A549 (cell line): ENCODE results near the gene UBB.

Experiments used
- ATOH8 ChIP-seq: fragments of 250-450 bp; sonication (Bioruptor Pico); IDR thresholded peaks from 2 replicates; pipeline ENCODE4 v1.5.0; 2020; ENCODE audit warnings: low read depth, mild to moderate bottlenecking, moderate library complexity
- CTCF ChIP-seq: fragments of >200 bp; sonication (Bioruptor Twin); formaldehyde crosslinking; IDR thresholded peaks from 3 replicates; pipeline ENCODE4 v1.5.1; 2016
- HEYL ChIP-seq: fragments of 250-450 bp; sonication (Bioruptor Pico); IDR thresholded peaks from 2 replicates; pipeline ENCODE4 v1.8.0; 2021; ENCODE audit warnings: mild to moderate bottlenecking, moderate library complexity
- HMGXB4 ChIP-seq: fragments of 250-450 bp; sonication (Bioruptor Pico); IDR thresholded peaks from 2 replicates; pipeline ENCODE4 v1.5.0; 2021; ENCODE audit warnings: mild to moderate bottlenecking, moderate library complexity, borderline replicate concordance
- MAFK ChIP-seq: fragments of 450-650 bp; IDR thresholded peaks from 2 replicates; pipeline ENCODE4 v1.6.1; 2014; ENCODE audit not compliant: partially characterized antibody
- MAX ChIP-seq: IDR thresholded peaks from 2 replicates; pipeline ENCODE4 v1.6.1; 2012
- POLR2A ChIP-seq: IDR thresholded peaks from 2 replicates; pipeline ENCODE4 v1.6.1; 2012; ENCODE audit warnings: mild to moderate bottlenecking, low read length
- POLR2AphosphoS2 ChIP-seq: conservative IDR thresholded peaks from 2 replicates; pipeline ENCODE4 v1.6.1; 2012; ENCODE audit warnings: low read length, improper control_type of control experiment, inconsistent platforms
- SREBF2 ChIP-seq: fragments of 450-650 bp; IDR thresholded peaks from 2 replicates; pipeline ENCODE4 v1.6.1; 2014; ENCODE audit warnings: mild to moderate bottlenecking, moderate library complexity
- ZSCAN20 ChIP-seq: fragments of 250-450 bp; sonication (Bioruptor Pico); IDR thresholded peaks from 2 replicates; pipeline ENCODE4 v1.8.0; 2022; ENCODE audit warnings: mild to moderate bottlenecking, moderate library complexity

GRCh38 chr17:16429083-16429482 lies 48.2 kb downstream of the UBB start:
- TF ChIP-seq CTCF (no peak), POLR2A (no peak), SREBF2 (no peak), MAFK (no peak), POLR2AphosphoS2 (no peak), HMGXB4 (CRISPR knock-in tag) (no peak), HEYL (CRISPR knock-in tag) (no peak), ZSCAN20 (CRISPR knock-in tag) (no peak), MAX (no peak), ATOH8 (CRISPR knock-in tag) (no peak)
